HG03469 (cell line): ENCODE measurements around the gene AK2.
"Not testable (repeated sequence)": the region's sequence is repeated elsewhere in the genome, so short reads cannot be mapped to it uniquely, and the experiment has no call there.

Experiments used
- ATAC-seq: cut with Tn5 transposase; IDR thresholded peaks from one replicate; pipeline ENCODE4 v1.9.1; 2021; ENCODE audit warnings: mild to moderate bottlenecking, moderate library complexity, moderate number of reproducible peaks; ENCODE audit not compliant: unreplicated experiment

Gene AK2

DNA sequence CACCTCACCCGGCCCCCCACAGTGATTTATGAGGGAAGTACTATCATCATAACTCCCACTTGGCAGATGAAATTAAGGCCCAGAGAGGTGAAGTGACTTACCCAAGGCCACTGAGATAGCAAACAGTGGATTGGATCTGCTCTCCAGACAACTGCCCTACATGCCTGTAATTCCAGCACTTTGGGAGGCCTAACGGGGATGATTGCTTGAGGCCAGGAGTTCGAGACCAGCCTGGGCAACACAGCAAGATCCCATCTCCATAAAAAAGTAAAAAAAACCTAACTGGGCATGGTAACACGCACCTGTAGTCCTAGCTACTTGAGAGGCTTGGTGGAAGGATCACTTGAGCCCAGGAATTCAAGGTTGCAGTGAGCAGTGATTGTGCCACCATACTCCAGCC, 57.8 kb downstream of the AK2 start:
- no peak for ATAC-seq

DNA sequence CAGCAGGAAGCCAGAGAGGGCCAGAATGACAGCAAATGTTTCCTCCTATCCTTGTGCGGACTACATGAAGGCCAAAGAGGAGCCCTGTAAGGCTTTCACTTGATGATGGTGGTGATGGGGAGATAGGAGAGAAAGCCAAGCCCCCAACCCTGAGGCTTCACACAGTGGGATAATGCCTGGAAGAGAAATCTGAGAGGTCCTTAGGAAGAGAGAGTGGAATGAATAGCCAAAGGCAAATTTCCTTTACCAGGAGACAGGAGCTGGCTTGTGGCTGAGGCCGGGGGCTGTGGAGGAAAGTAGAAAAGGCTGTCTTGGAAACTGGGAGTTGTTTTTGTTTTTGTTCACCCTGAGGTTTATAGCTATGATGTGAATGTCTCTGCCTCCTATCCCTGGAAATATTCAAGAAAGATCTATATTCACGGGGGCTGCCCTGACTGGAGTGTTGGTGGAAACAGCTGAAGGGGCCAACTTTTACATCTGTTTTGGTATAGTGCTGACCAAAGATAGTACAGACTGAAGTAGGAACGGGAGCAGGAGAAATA, 59.1 kb downstream of the AK2 start:
- no peak for ATAC-seq

GRCh38 chr1:32975055-32975454, 61.6 kb downstream of the AK2 start:
- ATAC-seq = not testable (repeated sequence)

DNA sequence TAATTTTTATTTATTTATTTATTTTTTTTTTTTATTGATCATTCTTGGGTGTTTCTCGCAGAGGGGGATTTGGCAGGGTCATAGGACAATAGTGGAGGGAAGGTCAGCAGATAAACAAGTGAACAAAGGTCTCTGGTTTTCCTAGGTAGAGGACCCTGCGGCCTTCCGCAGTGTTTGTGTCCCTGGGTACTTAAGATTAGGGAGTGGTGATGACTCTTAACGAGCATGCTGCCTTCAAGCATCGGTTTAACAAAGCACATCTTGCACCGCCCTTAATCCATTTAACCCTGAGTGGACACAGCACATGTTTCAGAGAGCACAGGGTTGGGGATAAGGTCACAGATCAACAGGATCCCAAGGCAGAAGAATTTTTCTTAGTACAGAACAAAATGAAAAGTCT, 63.2 kb downstream of the AK2 start:
- not testable (repeated sequence) for ATAC-seq

DNA sequence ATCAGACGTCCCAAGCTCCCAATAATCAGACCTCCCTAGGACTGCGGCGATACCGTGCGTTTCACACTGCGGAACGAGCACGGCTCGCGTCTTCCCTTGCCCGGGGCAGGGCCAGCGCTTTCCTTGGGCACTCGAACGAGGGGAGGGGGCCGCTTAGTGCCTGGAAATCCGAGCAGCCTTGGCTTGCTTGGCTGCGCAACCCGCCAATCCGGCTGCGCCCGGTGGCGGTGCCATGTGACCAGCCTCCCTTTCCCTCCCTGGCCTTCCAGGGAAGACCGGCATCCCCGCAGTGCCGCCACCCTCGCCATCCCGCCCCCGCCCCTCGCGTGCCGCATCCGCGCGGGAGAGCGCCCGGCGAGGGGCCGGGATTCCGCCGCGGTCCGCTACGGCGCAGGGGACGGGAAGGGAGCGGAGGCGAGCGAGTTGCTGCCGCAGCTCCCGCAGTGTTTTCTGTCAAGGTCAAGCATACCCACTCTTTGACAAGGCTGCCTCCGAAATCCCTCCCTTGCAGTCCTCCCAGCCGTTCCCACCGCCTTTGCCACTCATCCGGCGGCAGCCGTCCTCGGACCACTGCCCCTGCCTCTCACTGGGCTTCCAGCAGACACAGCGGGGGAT, 63.8 kb downstream of the AK2 start:
- ATAC-seq = no peak

- ATAC-seq = no peak
These were observed 65.1 kb downstream of the AK2 start for GRCh38 chr1:32971576-32971975.

DNA sequence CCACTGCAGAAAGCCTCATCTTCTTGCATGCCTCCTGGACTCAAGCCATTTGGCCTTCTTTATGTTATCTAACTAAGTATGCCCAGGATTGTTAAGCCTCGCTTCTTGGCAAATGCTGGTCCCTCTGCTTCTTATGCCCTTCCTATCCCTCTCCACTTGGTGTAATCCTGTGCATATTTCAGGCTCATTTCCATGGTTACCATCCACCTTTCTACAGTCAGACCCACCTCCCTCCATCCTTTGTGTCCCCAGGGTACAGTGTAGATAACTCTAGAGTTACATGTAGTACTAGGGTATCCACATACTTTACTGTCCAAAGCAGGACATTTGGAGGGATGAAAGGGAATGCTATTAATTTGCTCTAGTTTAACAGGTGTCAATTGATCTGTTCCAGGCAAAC, 65.5 kb downstream of the AK2 start:
- no peak for ATAC-seq

- no peak for ATAC-seq
These were observed 67.1 kb downstream of the AK2 start for GRCh38 chr1:32969566-32969965.

DNA sequence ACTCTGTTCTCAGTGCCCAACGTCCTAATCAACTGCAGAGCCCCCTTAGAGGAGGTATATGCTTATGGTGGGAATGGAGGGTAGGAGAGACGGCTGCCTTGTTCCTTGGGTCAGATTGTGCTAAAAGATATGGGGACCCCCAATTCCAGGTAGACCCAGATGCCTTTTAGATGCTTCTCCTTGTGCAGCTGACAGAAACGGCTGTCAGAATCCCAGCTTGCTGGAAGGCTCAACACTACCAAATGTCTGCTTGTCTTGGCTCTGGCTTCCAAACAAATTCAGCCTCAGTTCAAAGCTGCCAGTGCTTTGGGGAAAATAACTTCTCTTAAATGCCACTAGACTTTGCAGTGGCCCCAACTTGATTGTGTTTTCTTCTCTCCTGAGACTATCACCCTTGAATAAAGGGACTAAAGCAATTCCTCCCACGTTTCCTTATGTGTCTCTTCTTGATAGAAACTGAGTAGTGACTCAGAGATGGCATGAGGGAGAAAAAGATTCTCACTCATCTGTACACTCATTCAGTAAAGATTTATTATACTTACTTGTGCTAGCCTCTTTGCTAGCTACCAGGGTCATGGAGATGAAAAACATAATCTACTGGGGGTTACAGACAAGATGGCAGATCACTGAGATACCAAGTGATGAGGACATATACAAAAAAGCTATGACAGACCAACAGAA, 68.7 kb downstream of the AK2 start:
- no peak for ATAC-seq

DNA sequence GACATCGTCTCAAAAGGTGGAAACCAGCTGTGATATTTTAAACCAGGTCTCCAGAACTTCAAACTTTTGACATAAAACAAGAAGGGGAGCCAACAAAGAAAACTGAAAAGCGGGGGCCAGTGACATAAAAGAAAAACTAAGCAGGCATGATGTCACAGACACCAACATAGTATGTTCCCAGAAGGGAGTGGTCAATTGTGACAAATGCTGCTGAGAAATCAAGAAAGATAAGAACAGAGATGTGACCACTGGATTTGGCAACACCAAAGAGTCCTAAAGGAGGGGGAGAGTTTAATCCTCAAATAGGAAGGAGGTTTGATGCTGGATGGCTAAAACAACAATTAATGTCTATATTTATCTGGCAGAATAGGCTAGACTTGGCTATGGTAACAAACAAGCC, 69.8 kb downstream of the AK2 start:
- ATAC-seq = no peak

GRCh38 chr1:32965251-32965747, 71.4 kb downstream of the AK2 start:
- ATAC-seq = no peak

DNA sequence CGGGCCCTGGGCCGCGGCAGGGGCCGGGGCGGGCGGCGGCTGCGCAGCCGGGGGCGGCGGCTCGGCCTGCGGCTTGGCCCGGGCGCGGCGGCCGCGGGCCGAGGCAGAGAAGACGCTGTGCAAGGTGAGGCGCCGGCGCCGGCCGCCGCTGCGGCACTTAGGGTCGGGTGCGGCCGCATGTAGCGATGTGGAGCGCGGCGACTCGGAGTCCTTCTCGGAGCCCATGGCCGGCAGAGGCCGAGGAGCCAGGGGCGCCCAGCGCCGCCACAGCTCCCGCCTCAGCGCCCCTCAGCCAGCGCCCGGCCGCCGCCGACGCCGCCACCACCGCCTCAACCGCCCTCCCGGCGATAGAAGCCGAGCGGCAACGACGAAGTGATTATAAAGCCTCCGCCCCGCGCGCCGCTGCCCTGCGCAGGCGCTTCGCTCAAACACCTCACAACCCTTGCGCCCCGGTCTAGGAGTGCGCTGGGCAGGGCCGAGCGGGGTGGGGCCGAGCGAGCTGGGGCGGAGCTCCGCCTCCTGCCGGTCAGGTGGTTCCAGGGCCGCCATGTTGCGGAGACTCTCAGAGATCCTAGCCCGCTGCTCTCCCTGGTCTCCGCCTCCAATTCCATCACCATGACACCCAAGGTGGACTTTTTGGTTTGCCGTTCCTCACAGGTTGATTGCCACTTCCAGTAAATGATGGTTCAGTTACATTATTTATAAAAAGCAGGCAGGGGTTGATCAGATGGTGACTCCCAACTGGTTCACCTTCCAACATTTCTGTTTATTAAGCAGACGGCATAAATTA, 72.0 kb downstream of the AK2 start, which contains the start of gene RNF19B:
Gene RNF19B (minus strand): TSS at position 349 of the 790 bp plus-strand sequence. CDS start 124 bp downstream, at position 225.
- peak; percentile 60 for ATAC-seq

- no peak for ATAC-seq
These were observed 72.8 kb downstream of the AK2 start for GRCh38 chr1:32963746-32964460.

DNA sequence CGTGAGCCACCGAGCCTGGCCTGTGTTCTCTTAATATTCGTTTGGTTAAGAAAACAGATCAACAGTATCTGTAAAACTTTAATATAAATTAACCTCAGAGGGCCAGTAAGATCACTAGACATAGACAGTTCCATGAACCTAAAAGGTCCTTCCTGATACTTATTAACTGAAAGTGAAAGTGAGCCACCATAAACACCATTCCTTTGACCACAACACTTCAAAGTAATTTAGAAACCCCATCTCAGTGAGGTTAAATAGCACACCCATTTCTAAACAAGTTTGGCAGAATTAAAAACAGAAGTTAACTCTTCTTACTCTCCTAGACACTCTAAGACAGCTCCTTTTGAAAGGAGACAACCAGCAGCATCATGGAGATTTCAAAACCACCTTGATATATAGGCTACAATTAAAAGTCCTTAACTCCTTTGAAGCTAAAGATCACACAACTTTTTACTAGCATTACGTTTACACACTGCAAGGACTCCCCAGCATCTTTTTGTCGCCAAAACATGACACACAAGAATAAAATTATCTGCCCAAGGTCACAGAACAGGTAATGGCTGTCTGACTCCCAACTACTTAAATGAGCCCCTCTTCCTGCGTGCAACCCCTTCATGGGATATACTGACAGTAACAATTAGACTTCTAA, 74.3 kb downstream of the AK2 start:
- peak; percentile 28 for ATAC-seq

- no peak for ATAC-seq
These were observed 75.8 kb downstream of the AK2 start for GRCh38 chr1:32960819-32961355.

DNA sequence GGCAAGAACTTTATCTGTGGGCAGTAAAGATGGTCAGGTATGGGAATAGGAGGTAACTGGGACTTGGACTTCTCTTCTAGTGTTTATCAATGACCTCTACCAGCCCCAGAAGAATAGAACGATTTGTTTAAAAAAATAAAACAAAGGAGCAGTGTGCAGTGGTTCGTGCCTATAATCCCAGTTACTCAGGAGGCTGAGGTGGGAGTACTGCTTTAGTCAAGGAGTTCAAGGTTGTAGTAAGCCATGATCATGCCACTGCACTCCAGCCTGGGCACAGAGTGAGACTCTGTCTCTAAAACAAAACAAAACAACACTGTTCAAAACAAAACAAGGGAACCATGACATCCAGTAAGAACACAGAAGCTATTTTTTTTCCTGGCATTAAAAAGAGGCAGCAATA, 76.3 kb downstream of the AK2 start:
- ATAC-seq = no peak

DNA sequence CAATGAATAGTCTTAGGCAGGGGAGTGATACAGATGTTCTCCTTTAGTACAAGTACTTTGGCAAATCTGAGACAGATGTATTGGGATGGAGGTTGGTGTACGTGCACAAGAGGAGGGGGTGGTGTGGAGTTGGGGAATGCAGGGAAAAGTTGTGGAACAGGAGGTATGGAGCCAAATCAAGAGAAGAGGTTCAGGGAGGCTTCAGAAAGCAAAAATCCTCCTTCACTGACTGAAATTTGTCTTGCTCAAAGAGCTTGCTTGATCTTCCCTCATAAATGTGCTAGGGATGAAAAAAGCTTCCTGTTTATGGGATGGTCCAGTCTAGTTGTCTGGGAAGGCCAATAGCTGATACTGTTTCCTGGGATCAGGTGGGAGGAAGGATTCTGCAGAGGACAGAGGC, 77.9 kb downstream of the AK2 start:
- ATAC-seq = no peak
